SH-SY5Y (cell line): ENCODE results near the gene TSPAN11.

Experiments
- GATA2 ChIP-seq: IDR thresholded peaks from 2 replicates; pipeline ENCODE4 v1.6.1; 2011; ENCODE audit warnings: mild to moderate bottlenecking, low read depth, low read length
- GATA3 ChIP-seq: IDR thresholded peaks from 2 replicates; pipeline ENCODE4 v1.6.1; 2011; ENCODE audit warnings: low read depth, mild to moderate bottlenecking, low read length, moderate library complexity

GRCh38 chr12:31009976-31010375 lies 83.4 kb downstream of the TSPAN11 start:
- TF ChIP-seq GATA2 (no peak), GATA3 (no peak)
